ENCODE measurements around the gene EXOC6B.

- no peak for TF ChIP-seq SP1 (IDR thresholded peaks at IDR 0.05; ENCODE audit: low read depth, low read length)
- TF ChIP-seq, protein P1, sequence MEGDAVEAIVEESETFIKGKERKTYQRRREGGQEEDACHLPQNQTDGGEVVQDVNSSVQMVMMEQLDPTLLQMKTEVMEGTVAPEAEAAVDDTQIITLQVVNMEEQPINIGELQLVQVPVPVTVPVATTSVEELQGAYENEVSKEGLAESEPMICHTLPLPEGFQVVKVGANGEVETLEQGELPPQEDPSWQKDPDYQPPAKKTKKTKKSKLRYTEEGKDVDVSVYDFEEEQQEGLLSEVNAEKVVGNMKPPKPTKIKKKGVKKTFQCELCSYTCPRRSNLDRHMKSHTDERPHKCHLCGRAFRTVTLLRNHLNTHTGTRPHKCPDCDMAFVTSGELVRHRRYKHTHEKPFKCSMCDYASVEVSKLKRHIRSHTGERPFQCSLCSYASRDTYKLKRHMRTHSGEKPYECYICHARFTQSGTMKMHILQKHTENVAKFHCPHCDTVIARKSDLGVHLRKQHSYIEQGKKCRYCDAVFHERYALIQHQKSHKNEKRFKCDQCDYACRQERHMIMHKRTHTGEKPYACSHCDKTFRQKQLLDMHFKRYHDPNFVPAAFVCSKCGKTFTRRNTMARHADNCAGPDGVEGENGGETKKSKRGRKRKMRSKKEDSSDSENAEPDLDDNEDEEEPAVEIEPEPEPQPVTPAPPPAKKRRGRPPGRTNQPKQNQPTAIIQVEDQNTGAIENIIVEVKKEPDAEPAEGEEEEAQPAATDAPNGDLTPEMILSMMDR (IDR thresholded peaks at IDR 0.05; ENCODE audit: control extremely low read depth in 1 of 3, insufficient read depth in 1 of 3, low read depth in 1 of 3, low read length in 3 of 3): no peak
- TF ChIP-seq POLR2AphosphoS5 (IDR thresholded peaks at IDR 0.05; ENCODE audit: low read depth, low read length): no peak
- no peak for TF ChIP-seq POLR2A (IDR thresholded peaks at IDR 0.05; ENCODE audit: control extremely low read depth in 1 of 2, low read depth in 2 of 2, low read length in 2 of 2)
- TF ChIP-seq ATF2 (IDR thresholded peaks at IDR 0.05; ENCODE audit: low read length): no peak
- TF ChIP-seq ZNF274 (IDR thresholded peaks at IDR 0.05; ENCODE audit: borderline replicate concordance, extremely low read depth, low read length): no peak
- TF ChIP-seq, protein P2, sequence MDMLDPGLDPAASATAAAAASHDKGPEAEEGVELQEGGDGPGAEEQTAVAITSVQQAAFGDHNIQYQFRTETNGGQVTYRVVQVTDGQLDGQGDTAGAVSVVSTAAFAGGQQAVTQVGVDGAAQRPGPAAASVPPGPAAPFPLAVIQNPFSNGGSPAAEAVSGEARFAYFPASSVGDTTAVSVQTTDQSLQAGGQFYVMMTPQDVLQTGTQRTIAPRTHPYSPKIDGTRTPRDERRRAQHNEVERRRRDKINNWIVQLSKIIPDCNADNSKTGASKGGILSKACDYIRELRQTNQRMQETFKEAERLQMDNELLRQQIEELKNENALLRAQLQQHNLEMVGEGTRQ (IDR thresholded peaks at IDR 0.05; ENCODE audit: low read length): no peak
- TF ChIP-seq EGR1 (IDR thresholded peaks at IDR 0.05; ENCODE audit: borderline replicate concordance, low read depth, low read length): no peak
- no peak for TF ChIP-seq RAD21 (IDR thresholded peaks at IDR 0.05 in 1 of 2, conservative IDR thresholded peaks at IDR 0.05 in 1 of 2; ENCODE audit: low read depth in 2 of 2, low read length in 2 of 2)
- no peak for TF ChIP-seq RNF2 (IDR thresholded peaks at IDR 0.05; ENCODE audit: borderline replicate concordance, low read depth, low read length, missing control alignments, poor library complexity, severe bottlenecking)
- TF ChIP-seq JUN (IDR thresholded peaks at IDR 0.05; ENCODE audit: low read depth, low read length): no peak
- no peak for TF ChIP-seq BRCA1 (IDR thresholded peaks at IDR 0.05; ENCODE audit: low read depth, low read length)
Measured at GRCh38 chr2:72676341-72677025, 149.3 kb downstream of the EXOC6B start.
